GM18499 (cell line): Measurements from ENCODE around the gene PIBF1.
A peak's percentile ranks its signal among the peaks of the same experiment; 100 is the strongest.
"Not testable (repeated sequence)": the region's sequence is repeated elsewhere in the genome, so short reads cannot be mapped to it uniquely, and the experiment has no call there.

ENCODE experiments used
- ATAC-seq: cut with Tn5 transposase; IDR thresholded peaks from one replicate; pipeline ENCODE4 v1.9.1; 2021; ENCODE audit warnings: moderate number of reproducible peaks; ENCODE audit not compliant: insufficient read depth, unreplicated experiment

PIBF1 gene

DNA sequence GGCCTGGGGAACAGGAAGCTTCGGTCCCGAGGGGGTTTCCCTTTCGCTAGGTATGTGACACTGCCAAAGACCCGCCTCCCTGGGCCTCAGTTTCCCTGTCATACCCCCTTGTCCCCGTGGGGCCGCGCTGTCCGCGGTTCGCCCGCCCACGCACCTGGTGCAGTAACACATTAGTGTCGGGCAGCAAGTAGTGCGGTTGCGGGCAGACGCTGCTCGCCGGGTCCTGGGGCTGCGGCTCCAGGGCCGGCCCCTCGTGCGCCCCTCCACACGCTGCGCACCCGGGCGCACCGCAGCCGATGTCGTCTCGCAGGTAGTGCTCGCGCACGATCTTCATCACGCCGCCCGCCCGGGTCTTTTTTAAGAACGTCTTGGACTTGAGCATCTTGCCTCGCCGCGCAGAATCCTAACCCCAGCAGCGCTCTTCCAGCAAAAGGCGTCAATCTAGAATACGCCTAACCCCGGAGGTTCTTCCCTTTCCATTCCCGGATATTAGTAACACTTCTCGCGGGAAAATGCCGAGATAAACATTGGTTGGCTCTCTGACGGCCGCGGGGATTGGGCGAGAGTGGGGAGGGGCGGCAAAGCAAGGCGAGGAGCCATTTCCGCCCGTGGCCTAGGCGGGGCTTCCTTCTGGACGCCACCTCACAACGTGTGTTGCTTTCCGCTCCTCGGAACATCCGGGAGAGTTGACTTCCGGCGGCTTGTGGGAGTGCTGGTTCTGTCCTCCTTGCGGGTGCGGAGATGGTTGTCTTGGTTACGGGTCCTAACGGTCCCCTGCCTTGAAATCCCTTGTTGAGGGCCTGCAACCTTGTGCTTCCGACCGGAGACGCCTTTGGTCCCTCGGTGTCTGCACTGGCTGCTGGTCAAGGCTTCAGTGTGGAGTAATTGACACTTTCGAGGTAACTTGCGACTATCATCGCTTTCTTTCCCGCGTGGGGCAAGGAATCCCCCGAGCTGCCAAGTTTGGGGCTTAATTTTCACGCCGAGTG is at the start of gene PIBF1, which contains the start of gene DIS3:
PIBF1 (plus strand) TSS at position 683 of the 989 bp plus-strand sequence. CDS start 1,337 bp downstream, outside the sequence.
DIS3 (minus strand) TSS at position 450 of the 989 bp plus-strand sequence; CDS start at position 382, 68 bp downstream.
- ATAC-seq = peak; percentile 97

- ATAC-seq = no peak
Measured at GRCh38 chr13:72737033-72737432, 44.9 kb upstream of the PIBF1 start.

GRCh38 chr13:72740015-72740414 is 41.9 kb upstream of the PIBF1 start:
- no peak for ATAC-seq

GRCh38 chr13:72745260-72745659 is 36.7 kb upstream of the PIBF1 start:
- no peak for ATAC-seq

DNA sequence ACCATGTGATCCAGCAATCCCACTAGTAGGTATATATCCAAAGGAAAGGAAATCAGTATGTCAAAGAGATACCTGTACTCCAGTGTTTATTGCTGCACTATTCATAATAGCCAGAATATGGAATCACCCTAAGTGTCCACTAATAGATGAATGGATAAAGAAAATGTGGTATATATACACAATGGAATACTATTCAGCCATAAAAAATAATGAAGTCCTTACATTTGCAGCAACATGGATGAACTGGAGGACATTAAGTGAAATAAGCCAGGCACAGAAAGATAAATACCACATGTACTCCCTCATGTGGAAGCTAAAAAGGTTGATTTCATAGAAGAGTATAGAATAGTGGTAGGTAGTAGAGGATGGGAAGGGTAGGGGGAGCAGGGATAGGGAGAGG is 30.7 kb upstream of the PIBF1 start:
- ATAC-seq = no peak

- no peak for ATAC-seq
Measured at GRCh38 chr13:72754111-72754510, 27.8 kb upstream of the PIBF1 start.

DNA sequence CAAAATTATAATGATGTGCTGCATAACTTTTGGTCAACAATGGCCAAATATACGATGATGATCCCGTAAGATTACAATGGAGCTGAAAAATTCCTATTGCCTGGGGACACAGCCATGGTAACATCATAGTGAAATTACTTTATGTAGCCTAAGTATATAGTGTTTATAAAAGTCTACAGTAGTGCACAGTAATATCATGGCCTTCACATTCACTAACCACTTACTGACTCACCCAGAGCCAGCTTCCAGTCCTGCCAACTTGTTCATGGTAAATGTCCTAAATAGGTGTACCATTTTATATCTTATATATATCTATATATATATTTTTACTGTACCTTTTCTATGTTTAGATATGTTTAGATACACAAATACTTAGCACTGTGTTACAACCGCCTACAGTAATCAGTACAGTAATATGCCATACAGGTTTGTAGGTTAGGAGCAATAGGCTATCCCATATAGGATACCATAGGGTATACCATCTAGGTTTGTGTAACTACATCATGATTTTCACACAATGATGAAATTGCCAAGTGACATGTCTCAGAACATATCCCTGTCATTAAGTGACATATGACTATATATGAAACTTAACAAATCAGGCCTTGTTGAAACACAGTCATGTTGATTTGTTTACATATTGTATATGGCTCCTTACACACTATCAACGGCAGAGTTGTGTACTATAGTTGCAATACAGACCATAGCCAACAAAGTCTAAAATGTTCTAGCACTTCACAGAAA is 24.0 kb upstream of the PIBF1 start:
- no peak for ATAC-seq

DNA sequence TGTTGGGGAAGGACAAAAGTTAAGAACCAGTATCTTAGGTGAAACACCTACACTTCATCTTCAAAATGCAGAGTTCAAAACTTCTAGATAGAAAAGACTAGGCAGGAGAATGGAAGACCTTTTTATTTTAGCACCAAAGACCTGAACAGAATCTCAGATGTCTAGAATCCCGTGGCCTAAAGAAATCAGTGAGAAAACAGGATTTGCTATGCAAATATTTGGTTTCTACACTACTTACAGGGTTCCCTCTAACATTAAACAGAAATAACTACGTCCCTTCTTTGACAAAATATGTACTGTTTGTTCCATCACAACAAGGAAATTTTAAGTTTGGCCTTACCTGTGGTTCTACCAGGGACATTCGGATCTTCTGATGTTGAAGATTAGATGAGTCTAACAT is 21.7 kb upstream of the PIBF1 start:
- ATAC-seq = no peak

DNA sequence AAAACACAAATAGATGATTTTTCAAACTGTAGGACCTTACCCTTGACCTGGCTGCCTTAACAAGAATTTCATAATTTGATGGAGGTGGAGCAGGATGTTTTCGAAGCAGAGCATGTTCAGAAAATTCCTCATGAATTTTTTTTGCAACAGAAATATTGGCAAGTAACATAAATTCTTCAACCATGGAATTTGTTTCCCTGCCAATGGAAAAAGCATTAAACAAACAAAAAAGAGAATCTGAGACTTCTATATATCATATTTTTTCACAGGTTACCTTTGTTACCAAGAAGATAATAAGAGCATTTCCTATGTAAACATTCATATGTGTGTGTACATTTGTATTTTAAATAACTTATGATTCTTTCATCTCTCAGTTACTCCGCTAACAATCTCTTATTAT is 18.5 kb upstream of the PIBF1 start:
- no peak for ATAC-seq

GRCh38 chr13:72774019-72774418 is 7.9 kb upstream of the PIBF1 start:
- no peak for ATAC-seq

DNA sequence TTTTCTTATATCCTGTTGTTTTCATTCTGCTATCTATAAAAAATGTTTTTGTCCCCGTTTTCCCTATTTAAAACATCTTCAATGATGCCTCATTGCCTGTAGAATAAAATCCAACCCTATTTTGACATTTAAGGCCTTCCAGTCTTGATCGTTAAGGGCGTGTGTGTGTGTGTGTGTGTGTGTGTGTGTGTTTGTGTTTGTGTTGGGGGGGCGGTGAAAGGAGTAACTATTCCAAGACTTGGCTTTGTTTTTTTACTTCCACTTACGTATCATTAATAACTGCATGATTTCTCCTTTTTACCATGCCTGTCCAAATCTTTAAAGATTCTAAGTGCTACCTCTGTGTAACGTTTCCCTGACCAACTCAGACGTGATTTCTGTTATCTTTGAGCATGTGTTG is 784 bp downstream of the PIBF1 start:
- ATAC-seq = no peak

- ATAC-seq = not testable (repeated sequence)
Measured at GRCh38 chr13:72784679-72785078, 2.7 kb downstream of the PIBF1 start.

- no peak for ATAC-seq
Measured at GRCh38 chr13:72788831-72789230, 6.9 kb downstream of the PIBF1 start.

GRCh38 chr13:72792640-72793039 is 10.7 kb downstream of the PIBF1 start:
- no peak for ATAC-seq

GRCh38 chr13:72798817-72799216 is 16.9 kb downstream of the PIBF1 start:
- ATAC-seq = no peak

DNA sequence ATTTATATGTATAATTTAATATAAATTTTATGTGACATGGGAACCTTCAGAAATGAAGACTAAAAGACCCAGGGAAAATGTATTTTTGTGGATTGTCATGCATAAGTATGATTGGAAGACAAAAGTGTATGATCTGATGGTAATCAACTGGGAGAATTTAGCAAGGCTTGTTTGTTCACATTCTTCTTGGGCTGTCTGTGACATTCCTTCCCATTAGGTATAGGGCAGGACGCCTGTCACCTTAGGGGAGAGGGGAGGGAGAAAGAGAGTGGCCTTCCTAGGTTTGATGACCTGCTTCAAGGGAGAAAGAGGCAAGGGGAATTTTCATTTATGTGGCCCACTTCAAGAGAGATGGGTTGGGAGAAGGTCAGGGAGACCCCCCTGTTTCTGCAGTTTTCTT is 22.4 kb downstream of the PIBF1 start:
- ATAC-seq = no peak

DNA sequence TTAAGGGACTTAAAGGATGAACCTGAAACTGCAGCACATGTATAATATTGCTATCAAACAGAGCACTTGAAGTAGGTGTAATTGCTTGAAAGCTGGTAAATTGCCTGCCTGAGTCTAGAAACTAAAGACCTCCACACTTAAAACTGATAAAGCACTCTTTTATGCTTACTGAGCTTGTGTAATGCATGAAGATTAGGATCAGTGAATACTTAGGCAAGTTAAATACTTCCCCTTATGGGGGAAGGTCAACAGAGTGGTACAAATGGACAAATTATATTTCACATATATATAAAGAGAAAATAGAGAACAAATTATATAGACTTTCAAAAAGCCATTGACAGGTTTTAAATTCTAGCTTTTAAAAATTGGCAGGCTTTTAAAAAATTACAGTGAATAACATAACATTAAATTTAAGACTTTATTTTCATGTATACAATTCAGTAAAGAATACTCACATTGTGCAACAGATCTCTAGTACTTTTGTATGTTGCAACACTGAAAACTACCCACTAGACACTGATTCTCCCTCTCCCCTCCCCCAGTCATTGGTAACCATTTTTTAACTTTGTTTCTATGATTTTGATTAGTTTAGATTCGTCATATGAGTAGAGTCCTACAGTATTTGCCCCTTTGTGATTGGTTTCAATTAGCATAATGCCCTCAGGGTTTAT is 23.9 kb downstream of the PIBF1 start:
- ATAC-seq = no peak

DNA sequence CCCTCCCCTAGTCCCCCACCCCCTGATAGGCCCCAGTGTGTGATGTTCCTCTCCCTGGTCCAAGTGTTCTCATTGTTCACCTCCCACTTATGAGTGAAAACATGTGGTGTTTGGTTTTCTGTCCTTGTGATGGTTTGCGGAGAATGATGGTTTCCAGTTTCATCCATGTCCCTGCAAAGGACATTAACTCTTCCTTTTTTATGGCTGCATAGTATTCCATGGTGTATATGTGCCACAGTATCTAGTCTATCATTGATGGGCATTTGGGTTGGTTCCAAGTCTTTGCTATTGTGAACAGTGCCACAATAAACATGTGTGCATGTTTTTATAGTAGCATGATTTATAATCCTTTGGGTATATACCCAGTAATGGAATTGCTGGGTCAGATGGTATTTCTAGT is 24.6 kb downstream of the PIBF1 start:
- ATAC-seq = not testable (repeated sequence)

- ATAC-seq = no peak
Measured at GRCh38 chr13:72808917-72809500, 27.1 kb downstream of the PIBF1 start.
